GM18907 (cell line): ENCODE data around the gene INTU.
"Not testable (repeated sequence)": the region's sequence is repeated elsewhere in the genome, so short reads cannot be mapped to it uniquely, and the experiment has no call there.

ENCODE experiments used
- ATAC-seq: cut with Tn5 transposase; IDR thresholded peaks from one replicate; pipeline ENCODE4 v1.9.1; 2021; ENCODE audit warnings: mild to moderate bottlenecking, moderate library complexity; ENCODE audit not compliant: unreplicated experiment

INTU gene

DNA sequence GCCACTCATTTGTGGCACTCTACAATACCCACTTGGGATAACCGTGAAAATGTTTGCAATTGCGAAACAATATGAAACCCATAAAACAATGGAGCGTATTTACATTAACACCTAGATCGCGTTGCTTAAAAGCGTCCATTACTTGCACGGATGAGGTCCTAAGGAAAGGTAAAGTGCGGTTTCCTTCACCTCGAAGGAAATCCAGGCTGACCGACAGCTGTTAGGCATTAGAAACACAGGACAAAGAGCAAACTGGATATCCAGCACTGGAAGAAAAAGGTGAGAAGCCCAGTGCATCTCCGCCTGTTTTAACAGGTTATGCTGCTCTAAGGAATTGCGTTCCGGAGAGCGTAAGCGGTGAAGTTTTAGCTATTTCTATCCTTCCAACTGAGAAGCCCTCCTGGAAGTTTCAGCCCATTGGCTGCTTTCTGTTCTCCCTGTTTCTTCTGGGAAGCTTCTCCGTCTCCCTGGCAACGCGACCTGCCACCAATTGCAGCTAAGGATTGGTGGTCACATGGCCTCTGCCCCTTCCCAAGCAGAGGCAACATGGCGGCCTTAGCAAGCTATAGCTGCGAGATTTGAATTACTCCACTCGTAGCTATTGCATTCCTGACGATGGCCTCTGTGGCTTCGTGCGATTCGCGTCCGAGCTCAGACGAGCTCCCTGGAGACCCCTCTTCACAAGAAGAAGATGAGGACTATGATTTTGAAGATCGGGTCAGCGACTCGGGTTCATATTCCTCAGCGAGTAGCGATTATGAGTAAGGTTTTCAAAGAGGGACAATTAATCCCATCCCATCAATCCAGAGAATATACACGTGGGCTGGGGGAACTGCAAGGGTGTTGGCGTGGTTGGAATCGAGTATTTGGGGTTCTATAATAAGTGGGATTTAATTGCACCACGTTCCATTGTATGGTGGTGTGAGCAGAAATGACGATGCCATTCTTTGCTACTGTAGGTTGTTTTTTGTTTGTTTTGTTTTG is at the start of gene INTU:
Gene INTU, plus strand, starts transcription at position 538 of the 984 bp plus-strand sequence. Its CDS starts 78 bp downstream, at position 616.
- peak; percentile 100 for ATAC-seq

DNA sequence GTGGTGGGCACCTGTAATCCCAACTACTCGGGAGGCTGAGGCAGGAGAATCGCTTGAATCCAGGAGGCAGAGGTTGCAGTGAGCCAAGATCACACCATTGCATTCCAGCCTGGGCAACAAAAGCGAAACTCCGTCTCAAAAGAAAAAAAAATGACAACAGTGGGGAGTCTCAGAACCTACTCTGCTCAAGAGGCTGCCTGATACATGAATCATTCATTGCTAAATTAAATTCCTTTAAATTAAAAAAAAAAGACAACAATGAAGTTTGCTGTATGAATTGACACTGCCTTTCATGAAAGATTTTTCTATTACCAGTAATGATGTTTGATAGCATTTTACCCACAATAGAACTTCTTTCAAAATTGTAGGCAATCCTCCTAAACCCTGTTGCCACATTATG is 46.3 kb upstream of the INTU start:
- not testable (repeated sequence) for ATAC-seq

DNA sequence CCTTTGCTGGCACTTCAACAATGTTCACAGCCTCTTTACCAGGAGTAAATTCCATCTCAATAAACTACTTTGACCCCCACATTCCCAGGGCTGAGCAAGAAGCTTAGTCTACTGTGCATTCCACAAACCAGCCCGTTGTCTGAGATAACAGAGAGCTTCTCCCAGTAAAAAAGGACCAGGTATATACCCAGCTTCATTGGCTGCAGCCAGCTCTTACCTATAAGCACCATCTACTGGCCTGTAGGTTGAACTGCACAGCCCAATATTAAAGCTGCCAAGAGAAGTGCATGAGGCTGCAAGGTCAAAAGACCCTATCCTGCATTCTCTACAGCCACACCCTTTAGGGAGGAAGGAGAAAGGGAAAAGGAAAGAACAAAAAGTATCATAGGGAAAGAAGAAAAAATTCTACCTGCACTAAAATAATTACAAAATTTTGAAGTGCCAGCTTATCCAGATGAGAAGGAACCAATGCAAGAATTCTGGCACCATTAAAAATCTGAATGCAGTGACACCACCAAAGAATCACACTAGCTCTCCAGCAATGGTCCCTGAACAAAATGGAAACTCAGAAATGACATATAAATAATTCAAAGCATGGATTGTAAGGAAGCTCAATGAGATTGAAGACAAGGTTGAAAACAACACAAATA is 45.7 kb upstream of the INTU start:
- peak; percentile 98 for ATAC-seq

DNA sequence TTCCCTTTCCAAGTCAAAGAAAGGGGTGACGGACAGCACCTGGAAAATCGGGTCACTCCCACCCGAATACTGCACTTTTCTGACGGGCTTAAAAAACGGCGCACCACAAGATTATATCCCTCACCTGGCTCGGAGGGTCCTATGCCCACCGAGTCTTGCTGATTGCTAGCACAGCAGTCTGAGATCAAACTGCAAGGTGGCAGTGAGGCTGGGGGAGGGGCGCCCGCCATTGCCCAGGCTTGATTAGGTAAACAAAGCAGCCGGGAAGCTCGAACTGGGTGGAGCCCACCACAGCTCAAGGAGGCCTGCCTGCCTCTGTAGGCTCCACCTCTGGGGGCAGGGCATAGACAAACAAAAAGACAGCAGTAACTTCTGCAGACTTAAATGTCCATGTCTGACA is 43.6 kb upstream of the INTU start:
- ATAC-seq: not testable (repeated sequence)

DNA sequence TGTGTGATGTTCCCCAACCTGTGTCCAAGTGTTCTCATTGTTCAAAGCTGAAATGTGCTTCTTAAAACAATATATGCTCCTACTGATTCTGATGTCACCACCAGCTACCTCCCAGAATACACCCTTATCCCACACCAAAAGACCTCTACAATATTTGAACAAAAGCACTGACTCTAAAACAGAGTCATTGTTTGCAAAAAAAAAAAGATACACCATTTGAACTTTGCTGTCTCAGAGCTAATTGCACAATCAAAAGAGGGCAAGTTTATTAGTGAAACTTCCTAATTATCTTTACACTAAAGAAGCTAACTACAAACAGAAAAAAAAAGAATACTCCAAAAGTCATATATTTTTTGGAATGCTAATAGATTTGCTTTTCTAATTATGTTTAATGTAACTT is 34.1 kb upstream of the INTU start:
- no peak for ATAC-seq

DNA sequence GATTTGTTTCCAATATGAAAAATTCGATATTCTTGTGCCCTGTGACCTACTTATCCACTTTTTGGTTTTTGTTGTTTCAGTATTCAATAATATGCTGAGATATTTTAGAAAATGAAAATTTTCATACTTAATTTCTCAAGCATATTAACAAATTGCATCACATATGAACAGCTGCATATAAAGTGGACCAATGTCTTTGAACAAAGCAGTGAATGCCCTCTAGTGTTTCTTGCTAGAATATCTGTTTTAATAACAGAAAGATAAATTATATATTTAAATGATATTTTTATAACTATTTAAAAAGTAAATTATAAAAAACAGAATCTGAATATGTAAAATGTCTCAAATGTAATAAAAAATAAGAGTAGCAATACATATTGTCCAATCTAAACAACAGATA is 31.7 kb upstream of the INTU start:
- no peak for ATAC-seq

DNA sequence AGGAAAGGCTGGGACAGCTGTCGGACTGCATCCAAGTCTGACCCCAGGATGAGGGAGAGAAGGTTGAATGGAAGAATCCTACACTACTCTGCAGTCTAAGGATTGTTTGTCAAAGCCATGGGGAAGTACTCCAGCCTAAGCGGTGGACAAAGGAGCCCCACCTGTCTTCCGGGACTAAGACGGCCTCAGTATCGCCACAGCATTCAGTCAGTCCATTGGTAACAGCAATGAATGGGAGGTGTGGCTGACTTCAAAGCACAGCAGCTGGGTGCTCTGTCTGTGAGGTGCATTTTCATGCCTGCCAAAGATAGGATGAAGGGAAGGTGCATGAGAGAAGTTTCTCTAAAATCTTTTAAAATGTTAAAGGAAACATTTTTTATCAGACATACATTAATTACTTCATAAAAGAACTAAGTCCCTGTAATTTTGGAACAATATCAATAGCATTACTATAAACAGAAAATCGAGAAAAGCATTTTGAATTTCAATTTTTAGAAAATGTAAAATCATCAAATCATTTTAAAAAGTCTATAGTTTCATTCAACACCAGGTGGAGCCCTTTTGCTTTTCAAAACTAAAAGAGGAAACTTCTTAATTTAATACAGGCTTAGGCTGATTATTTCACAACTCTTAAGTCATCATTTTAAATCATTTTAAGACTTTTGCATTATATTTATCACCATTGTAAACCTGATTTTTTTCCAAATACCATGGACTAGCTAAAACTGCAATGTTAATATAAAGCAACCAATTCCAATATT is 27.6 kb upstream of the INTU start:
- no peak for ATAC-seq

DNA sequence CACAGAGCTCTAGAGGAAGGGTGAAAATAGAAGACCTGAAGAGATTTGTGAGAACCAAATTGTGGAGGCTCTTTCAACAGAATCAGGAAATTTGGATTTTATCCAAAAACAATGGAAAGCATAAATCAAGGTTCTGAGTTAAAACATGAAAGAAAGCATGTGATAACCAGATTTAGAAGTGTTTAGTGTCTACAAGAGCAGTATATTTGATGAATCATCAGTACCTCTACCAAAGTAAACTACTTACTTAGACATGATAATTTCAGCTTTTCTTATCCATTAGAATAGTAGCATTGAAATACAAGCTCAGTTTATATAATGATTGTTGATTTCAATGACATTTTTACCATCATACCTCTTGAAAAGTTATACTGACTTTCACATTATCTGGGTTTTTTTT is 25.9 kb upstream of the INTU start:
- ATAC-seq: no peak

DNA sequence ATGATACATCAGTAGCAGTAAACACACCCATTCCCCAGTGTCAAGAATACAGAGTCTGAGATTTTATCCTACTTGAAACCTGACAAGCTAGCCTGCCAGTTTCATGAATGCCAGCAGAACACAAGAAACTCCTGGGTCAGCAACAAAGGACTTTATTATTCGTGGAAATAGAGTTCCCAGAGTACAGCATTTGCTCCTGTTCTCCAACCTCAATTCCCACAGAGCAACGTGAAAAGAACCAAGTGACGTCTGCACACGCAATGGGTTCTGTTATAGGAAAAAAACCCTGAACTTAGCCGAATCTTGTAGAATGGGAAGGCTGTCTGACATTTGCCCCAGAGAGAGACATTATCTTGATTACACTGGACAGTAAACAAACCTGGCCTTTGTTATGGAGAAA is 23.3 kb upstream of the INTU start:
- ATAC-seq: no peak

DNA sequence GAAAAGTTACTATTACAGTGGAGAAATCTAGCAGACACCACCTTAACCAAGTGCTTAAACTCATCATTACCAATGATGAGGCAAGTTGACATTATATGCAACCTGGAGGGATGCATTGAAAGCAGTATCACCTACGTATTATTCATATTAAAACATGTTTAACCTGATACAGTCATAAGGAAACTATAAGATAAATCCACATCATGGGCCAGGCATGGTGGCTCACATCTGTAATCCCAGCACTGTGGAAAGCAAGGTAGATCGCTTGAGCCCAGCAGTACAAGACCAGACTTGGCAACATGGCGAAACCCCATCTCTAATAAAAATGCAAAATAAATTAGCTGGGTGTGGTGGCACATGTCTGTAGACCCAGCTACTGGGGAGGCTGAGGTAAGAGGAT is 22.3 kb upstream of the INTU start:
- no peak for ATAC-seq

DNA sequence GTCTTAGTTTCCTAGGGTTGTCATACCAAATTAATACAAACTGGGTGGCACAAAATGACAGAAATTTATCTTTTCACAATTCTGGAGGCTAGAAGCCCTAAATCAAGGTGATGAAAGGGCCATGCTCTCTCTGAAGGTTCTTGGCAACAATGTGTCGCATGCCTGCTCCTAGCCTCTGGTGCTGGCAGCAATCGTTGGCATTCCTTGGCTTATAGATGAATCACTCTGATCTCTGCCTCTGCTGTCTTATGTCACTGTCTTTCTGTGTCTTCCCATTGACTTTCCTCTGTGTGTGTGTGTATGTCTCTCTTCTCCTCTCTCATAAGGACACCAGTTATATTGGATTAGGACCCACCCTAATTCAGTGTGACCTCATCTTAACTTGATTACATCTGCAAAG is 15.9 kb upstream of the INTU start:
- ATAC-seq: no peak

DNA sequence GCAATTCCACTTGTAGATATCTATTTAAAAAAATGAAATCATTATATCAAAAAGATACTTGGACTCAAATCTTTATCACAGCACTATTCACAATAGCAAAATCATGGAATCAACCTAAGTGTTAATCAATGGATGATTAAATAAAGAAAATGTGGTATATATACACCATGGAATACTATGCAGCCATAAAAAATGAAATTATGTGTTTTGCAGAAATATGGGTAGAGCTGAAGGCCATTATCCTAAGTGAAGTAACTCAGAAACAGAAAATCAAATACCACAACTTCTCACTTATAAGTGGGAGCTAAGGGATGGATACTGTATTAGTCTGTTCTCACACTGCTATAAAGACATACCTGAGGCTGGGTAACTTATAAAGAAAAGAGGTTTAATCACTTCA is 14.3 kb upstream of the INTU start:
- ATAC-seq: no peak

DNA sequence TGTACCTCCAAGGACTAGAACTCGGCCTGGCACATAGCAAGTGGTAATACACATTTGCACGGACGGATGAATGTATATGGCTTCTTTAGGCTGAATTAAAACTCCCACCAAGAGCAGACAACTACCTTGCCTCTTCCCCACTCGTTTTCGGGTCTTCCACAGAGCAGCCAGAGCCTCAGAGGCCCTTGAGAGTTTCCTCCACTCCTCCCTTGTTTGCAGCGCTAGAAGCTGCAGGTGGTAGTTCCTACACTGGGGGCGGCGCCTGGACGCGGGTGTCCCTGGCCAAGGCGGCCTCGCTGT is 10.2 kb upstream of the INTU start:
- no peak for ATAC-seq

DNA sequence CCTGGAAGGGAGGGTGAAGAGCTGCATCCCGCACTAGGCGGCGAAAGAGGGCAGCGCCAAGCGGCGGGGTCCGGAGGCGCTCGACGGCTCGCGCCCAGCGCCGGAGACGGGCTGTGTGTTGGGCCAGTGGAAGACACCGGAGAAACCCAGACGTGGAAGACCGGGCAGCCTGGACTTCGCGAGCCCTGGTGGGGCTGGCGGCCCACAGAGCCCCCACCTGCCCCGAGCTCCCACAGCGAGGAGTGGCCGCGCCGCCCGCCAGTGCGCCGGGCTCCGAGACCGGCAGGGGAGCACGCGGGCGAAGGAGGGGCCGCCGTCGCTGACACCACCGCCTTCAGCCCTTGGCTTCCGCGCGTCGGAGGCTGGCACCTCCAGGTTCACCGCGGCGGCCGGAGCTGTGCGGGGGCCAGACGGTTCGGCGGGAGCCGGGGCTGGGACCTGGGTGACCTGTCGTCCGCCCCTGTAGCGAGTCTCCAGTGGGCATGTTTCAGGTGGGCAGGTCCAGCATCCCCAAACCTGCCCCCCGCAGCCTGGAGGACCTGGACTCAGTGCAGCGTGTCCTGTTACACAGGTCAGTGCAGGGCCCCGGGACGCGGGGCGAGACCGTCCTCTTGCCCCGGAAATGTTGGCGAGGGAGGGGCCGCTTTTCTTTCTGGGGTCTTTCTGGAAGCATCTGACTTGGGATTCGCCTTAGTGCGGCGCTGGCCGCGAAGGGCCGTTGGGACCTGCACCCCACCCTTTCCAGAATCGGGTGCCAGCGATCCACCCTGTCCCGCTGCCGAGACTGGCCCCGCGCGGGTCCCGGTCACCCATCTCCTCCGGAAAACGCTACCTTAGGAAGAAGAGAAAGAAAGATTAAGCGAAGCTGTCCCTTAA is 9.6 kb upstream of the INTU start:
- ATAC-seq: peak; percentile 72

DNA sequence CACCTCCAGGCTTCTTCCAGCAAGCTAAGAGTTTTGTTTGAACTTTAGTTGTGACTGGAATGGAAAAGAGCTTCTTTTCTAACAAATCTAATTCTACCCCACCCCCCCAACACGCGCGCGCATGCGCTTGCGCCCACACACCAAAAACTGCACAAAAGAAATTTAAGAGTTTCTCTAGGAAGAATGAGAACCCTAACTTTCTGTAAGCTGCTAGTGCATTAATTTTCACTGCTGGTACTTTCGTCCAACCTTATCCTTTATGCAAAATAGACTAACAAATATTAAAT is 9.0 kb upstream of the INTU start:
- ATAC-seq: peak; percentile 9

DNA sequence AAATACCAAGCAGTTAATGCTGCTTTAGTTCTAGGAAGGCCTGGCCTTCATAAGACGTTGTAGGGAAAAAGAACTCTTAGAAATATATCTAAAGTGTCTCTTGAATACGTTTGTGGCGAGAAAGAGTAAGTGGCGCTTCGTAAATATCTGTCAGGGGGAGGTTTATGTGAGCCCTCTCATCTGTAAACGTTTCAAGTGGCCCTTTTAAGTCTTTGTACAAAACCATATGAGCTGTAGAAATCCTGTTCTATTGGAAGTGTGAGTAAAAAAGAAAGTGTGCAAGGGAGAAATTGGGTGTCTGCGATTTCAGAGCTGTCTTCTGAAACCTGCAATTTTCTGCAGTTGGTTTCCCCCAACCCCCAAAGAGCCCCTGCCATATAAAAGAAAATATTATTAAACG is 8.6 kb upstream of the INTU start:
- no peak for ATAC-seq

DNA sequence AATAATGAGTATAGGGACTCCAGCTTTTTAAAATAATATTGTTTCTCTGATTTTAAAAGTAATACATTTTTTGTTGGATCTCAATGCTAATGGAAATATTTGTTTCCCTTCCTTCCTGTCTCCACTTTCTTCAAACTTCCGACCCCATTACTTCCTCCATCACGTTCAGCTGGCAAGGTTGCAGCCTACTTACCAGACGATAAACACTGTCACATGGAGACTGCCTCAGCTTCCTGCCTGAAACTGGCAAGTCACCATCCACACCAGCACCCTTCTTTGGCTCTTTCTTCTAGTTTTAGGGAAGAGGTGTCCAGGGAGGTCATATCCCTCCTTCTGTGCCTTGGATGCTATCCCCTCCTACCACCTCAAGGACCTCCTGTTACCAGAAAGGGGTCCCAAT is 3.4 kb upstream of the INTU start:
- no peak for ATAC-seq

DNA sequence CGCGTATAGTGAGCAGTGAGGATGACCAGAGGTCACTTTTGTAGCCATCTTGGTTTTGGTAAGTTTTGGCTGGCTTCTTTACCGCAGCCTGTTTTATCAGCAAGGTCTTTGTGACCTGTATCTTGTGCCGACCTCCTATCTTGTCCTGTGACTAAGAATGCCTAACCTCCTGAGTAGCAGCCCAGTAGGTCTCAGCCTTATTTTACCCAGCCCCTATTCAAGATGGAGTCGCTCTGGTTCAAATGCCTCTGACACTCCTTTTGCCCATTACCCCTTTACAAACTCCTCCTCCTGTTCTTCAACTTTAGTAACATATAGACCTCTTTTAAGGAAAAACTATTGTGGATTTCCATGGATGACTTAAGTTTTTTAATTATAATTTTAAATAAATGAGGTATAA is 2.6 kb upstream of the INTU start:
- ATAC-seq: no peak

DNA sequence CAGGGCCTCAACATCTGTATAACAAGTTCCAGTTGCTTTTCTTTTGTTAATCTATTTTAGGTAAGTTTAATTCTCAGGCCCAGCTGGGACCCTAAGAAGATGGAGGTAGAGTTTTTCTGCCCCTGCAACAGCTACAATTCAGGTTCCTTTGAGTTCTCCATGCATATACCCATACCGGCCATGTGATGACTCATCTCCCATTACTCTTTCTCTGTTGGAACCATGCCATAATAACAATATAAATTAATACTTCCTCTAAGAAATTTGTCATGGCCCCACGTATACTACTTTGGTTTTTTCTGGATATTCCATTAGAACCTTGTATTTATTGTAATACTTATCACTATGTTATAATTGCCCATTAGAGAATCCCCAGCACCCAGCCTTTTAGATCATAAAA is 1.3 kb upstream of the INTU start:
- no peak for ATAC-seq

DNA sequence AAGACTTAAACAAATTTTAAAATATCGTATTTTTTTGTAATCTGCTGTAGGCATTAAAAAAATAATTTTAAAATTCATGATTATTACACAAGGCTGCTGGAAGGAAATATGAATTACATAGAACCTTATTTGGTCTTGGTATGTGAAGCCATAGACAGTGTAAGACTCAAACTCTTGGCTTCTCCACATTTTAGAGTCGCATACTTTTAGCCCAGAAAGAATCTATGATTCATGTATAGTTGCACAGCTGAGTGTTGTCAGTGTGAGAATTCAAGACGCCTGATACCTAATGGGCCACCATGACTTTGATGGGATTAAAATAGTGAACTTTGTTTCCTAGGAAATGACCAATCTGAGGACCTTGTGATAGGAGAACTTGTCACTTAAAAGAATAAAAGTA is 1.4 kb downstream of the INTU start:
- no peak for ATAC-seq

DNA sequence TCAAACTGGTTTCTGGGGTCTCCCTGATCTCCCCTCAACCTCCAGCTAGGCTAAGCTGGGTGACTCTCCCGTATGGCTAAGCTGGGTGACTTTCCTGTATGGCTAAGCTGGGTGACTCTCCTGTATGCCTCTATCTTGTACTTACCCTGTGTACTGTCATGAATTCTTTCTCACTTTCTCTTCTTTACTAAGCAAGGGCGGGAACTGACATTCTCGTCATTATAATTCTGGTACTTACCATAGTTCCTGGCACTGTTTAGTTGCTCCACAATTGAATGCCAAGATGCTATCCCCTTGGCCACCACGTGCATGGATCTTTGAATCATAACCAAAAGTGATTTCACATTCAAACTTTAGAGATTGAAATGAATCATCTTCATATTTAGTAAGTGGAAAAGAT is 8.8 kb downstream of the INTU start:
- no peak for ATAC-seq
